Natural killer cell (primary cell): ENCODE results near the gene TRAF7. TPM values are rescaled to one million over a fixed set of nuclear protein-coding genes. Genes with fewer than 3 reads are reported as not detected.
A peak's percentile ranks its signal among the peaks of the same experiment; 100 is the strongest.

Experiments used
- ATAC-seq, 3 donors: fragments of 150-1000 bp in 2 of 3; fragments of 200-7000 bp in 1 of 3; cut with Tn5 transposase; 1 replicate in 1 of 3; 2 replicates in 2 of 3; pipeline ENCODE4 v1.10.0; 2021; ENCODE audit warnings: mild to moderate bottlenecking in 2 of 3, moderate library complexity in 2 of 3
- DNase-seq, 2 donors: peaks; one replicate each; pipeline versions ENCODE4 v3.0.0 to v3.0.0-alpha.2; 2013 to 2021; ENCODE audit warnings: mixed read lengths in 1 of 2
- H3K27ac ChIP-seq: one replicate; pipeline ENCODE4 v1.5.1; 2013; ENCODE audit warnings: mild to moderate bottlenecking, low read length
- H3K27me3 ChIP-seq: one replicate; pipeline ENCODE4 v1.6.1; 2013; ENCODE audit warnings: low read length; ENCODE audit not compliant: control insufficient read depth, insufficient read depth
- H3K36me3 ChIP-seq: one replicate; pipeline ENCODE4 v1.6.1; 2013; ENCODE audit warnings: low read length; ENCODE audit not compliant: control insufficient read depth, insufficient read depth
- H3K4me1 ChIP-seq: one replicate; pipeline ENCODE4 v1.6.1; 2013; ENCODE audit warnings: low read length; ENCODE audit not compliant: control insufficient read depth, insufficient read depth
- H3K4me3 ChIP-seq: one replicate; pipeline ENCODE4 v1.5.1; 2013; ENCODE audit warnings: low read length
- H3K9me3 ChIP-seq: one replicate; pipeline ENCODE4 v1.6.1; 2013; ENCODE audit warnings: low read length; ENCODE audit not compliant: control insufficient read depth, insufficient read depth
- H3K27ac Mint-ChIP-seq, 2 donors: one replicate each; pipeline ENCODE4 v1.8.0; 2022; ENCODE audit warnings: mild to moderate bottlenecking in 2 of 2, mixed read lengths in 2 of 2, moderate library complexity in 1 of 2
- H3K27me3 Mint-ChIP-seq, 2 donors: one replicate each; pipeline ENCODE4 v1.8.0; 2022; ENCODE audit warnings: low read depth in 2 of 2, mixed read lengths in 2 of 2
- H3K36me3 Mint-ChIP-seq: one replicate; pipeline ENCODE4 v1.8.0; 2022; ENCODE audit warnings: mixed read lengths
- H3K4me1 Mint-ChIP-seq, 2 donors: one replicate each; pipeline ENCODE4 v1.8.0; 2022; ENCODE audit warnings: mixed read lengths in 2 of 2
- H3K4me3 Mint-ChIP-seq: one replicate; pipeline ENCODE4 v1.8.0; 2022; ENCODE audit warnings: mild to moderate bottlenecking, moderate library complexity, mixed read lengths
- H3K9me3 Mint-ChIP-seq, 2 donors: one replicate each; pipeline ENCODE4 v1.8.0; 2022; ENCODE audit warnings: mixed read lengths in 2 of 2
- CTCF ChIP-seq: fragments of 200-600 bp; IDR thresholded peaks from one replicate; pipeline ENCODE4 v1.8.0; 2022; ENCODE audit warnings: antibody characterized with exemption
- WGBS: methylation state at CpG from one replicate; pipeline ENCODE4 v1.1.7; 2013; ENCODE audit warnings: missing lambda C conversion rate; ENCODE audit not compliant: insufficient coverage; 5-methylcytosine and 5-hydroxymethylcytosine counted together
- intact Hi-C: fragments of 100-400 bp; cut with micrococcal nuclease; formaldehyde crosslinking; loops from one replicate; pipeline ENCODE4 v1.14.2; 2022
- total RNA-seq, 4 donors: library from RNA; stranded (reverse); fragments of 120-200 nt in 1 of 4; gene quantifications; one replicate each; pipeline versions ENCODE4 v1.2.3 to v1.2.4, GENCODE V29; 2013 to 2022

TRAF7 gene
- total RNA-seq, 3 donors from 2014 or later (not counting 1 experiment from before 2014, with no cell fraction given) = 29.3 to 39.1 (median 37.3) TPM

- ATAC-seq = no peak
- WGBS = 95% methylated on average over 20 of the region's 20 CpGs
These were observed 22.0 kb downstream of the TRAF7 start for GRCh38 chr16:2177561-2177960.

GRCh38 chr16:2178321-2179106 is 22.9 kb downstream of the TRAF7 start:
- no peaks in the 10 kb centered on the region for H3K9me3 Mint-ChIP-seq
- 45% methylated on average over 106 of the region's 106 CpGs for WGBS
- Histone ChIP-seq H3K9me3 (no peaks in the 10 kb centered on the region), H3K27me3 (no peaks in the 10 kb centered on the region), H3K4me1 (no peaks in the 10 kb centered on the region), H3K36me3 (peaks cover 33% of the 10 kb centered on the region), H3K27ac (no peak overlapping the region), H3K4me3 (no peak overlapping the region)
- peaks cover 0 to 6% of the 10 kb centered on the region in 2 donors for H3K4me1 Mint-ChIP-seq
- H3K27me3 Mint-ChIP-seq = no peaks in the 10 kb centered on the region
- no peaks in the 10 kb centered on the region for H3K36me3 Mint-ChIP-seq
- TF ChIP-seq CTCF = no peak
- H3K4me3 Mint-ChIP-seq = no peak overlapping the region
- peak; percentile 37 to 60 for DNase-seq
- intact Hi-C loops = no loop called here
- peak; percentile 62 to 94 (median 90) for ATAC-seq
- no peak overlapping the region for H3K27ac Mint-ChIP-seq

More at GRCh38 chr16:2177561-2177960, 22.0 kb downstream of the TRAF7 start:
- Mint-ChIP-seq H3K27me3 (no peaks in the 10 kb centered on the region), H3K4me3 (no peak overlapping the region), H3K9me3 (no peaks in the 10 kb centered on the region), H3K27ac (no peak overlapping the region), H3K36me3 (no peaks in the 10 kb centered on the region), H3K4me1 (peaks cover 0 to 6% of the 10 kb centered on the region in 2 donors)
- no peak overlapping the region for H3K4me3 ChIP-seq
- no peak for DNase-seq
- H3K4me1 ChIP-seq = no peaks in the 10 kb centered on the region
- H3K36me3 ChIP-seq = peaks cover 35% of the 10 kb centered on the region
- intact Hi-C loops = no loop called here
- no peaks in the 10 kb centered on the region for H3K9me3 ChIP-seq
- H3K27me3 ChIP-seq = no peaks in the 10 kb centered on the region
- no peak overlapping the region for H3K27ac ChIP-seq
- no peak for TF ChIP-seq CTCF

DNA sequence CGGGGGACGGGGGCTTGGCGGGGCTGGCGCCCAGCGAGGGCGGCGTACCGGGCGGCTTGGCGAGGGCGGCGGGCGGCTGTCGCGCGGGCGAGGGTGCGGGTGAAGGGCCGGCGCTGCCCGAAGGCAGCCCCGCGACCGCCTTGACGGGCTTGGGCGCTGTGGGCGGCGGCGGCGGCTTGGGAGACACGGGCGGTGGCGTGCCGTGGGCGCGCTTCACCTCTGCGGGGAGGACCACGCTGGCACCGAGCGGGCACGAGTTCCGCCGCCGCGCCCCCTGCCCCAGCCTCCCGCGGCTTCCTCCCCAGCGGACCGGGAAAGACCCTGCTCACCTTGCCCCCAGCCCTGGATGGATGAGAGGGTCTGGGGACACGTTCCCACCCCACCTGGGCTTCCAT is 23.5 kb downstream of the TRAF7 start:
- WGBS = 60% methylated on average over 50 of the region's 50 CpGs
- no peaks in the 10 kb centered on the region for H3K4me1 ChIP-seq
- no peak for TF ChIP-seq CTCF
- ATAC-seq = no peak
- no peak overlapping the region for H3K4me3 ChIP-seq
- no peaks in the 10 kb centered on the region for H3K9me3 ChIP-seq
- H3K27ac ChIP-seq = no peak overlapping the region
- Mint-ChIP-seq H3K36me3 (no peaks in the 10 kb centered on the region), H3K4me1 (peaks cover 0 to 6% of the 10 kb centered on the region in 2 donors), H3K27me3 (no peaks in the 10 kb centered on the region), H3K4me3 (no peak overlapping the region), H3K9me3 (no peaks in the 10 kb centered on the region), H3K27ac (no peak overlapping the region)
- no peak for DNase-seq
- intact Hi-C loops = no loop called here
- H3K27me3 ChIP-seq = no peaks in the 10 kb centered on the region
- H3K36me3 ChIP-seq = peaks cover 30% of the 10 kb centered on the region
